ENCODE measurements around the gene OR2G3. TPM values are rescaled to one million over a fixed set of nuclear protein-coding genes. Genes with fewer than 3 reads are reported as not detected.

The OR2G3 gene
- total RNA-seq, 6 donors from 2014 or later: not detected

GRCh38 chr1:247614625-247615024, 9.2 kb downstream of the OR2G3 start:
- TF ChIP-seq EP300 (IDR thresholded peaks at IDR 0.05) (no peak), CTCF (IDR thresholded peaks at IDR 0.05) (no peak), POLR2AphosphoS5 (IDR thresholded peaks at IDR 0.05) (no peak), POLR2A (IDR thresholded peaks at IDR 0.05) (no peak)
- H3K4me3 ChIP-seq: no peak overlapping the region
- ATAC-seq (ENCODE audit: low FRiP score in 2 of 2) (peak in 1 of 2 donors; percentile 46), DNase-seq (no peak)
- H3K4me1 ChIP-seq: no peaks in the 10 kb centered on the region
- H3K36me3 ChIP-seq: no peaks in the 10 kb centered on the region
- H3K27ac ChIP-seq: no peak overlapping the region
- H3K9me3 ChIP-seq: no peaks in the 10 kb centered on the region
- 88 to 92% methylated on average over 3 to 5 of the region's 5 CpGs for WGBS, 2 donors
- H3K27me3 ChIP-seq: no peaks in the 10 kb centered on the region

GRCh38 chr1:247627951-247628350, 22.6 kb downstream of the OR2G3 start:
- no peak overlapping the region for H3K27ac ChIP-seq
- H3K9me3 ChIP-seq: no peaks in the 10 kb centered on the region
- no peaks in the 10 kb centered on the region for H3K27me3 ChIP-seq
- WGBS, 2 donors: 43 to 54% methylated on average over 3 of the region's 3 CpGs
- H3K36me3 ChIP-seq: no peaks in the 10 kb centered on the region
- no peak overlapping the region for H3K4me3 ChIP-seq
- no peak for ATAC-seq (ENCODE audit: low FRiP score in 2 of 2)
- TF ChIP-seq CTCF (IDR thresholded peaks at IDR 0.05): no peak
- TF ChIP-seq POLR2AphosphoS5 (IDR thresholded peaks at IDR 0.05): no peak
- TF ChIP-seq POLR2A (IDR thresholded peaks at IDR 0.05): no peak
- no peak for TF ChIP-seq EP300 (IDR thresholded peaks at IDR 0.05)
- no peak for DNase-seq
- H3K4me1 ChIP-seq: no peaks in the 10 kb centered on the region

GRCh38 chr1:247638011-247638410, 32.6 kb downstream of the OR2G3 start:
- DNase-seq (no peak), ATAC-seq (ENCODE audit: low FRiP score in 2 of 2) (no peak)
- WGBS, 2 donors: 40 to 48% methylated on average over 4 of the region's 4 CpGs
- no peak overlapping the region for H3K4me3 ChIP-seq
- TF ChIP-seq POLR2A (IDR thresholded peaks at IDR 0.05): no peak
- TF ChIP-seq EP300 (IDR thresholded peaks at IDR 0.05): no peak
- TF ChIP-seq CTCF (IDR thresholded peaks at IDR 0.05): no peak
- no peak for TF ChIP-seq POLR2AphosphoS5 (IDR thresholded peaks at IDR 0.05)
- no peaks in the 10 kb centered on the region for H3K27me3 ChIP-seq
- H3K36me3 ChIP-seq: no peaks in the 10 kb centered on the region
- peaks cover 0 to 8% (median 0%) of the 10 kb centered on the region in 4 donors for H3K4me1 ChIP-seq
- no peak overlapping the region for H3K27ac ChIP-seq
- H3K9me3 ChIP-seq: peaks cover 0 to 3% (median 0%) of the 10 kb centered on the region in 4 donors

- Histone ChIP-seq H3K36me3 (no peaks in the 10 kb centered on the region), H3K9me3 (peaks cover 0 to 3% (median 0%) of the 10 kb centered on the region in 4 donors), H3K27ac (no peak overlapping the region), H3K4me3 (no peak overlapping the region), H3K27me3 (no peaks in the 10 kb centered on the region), H3K4me1 (peaks cover 0 to 8% (median 0%) of the 10 kb centered on the region in 4 donors)
- TF ChIP-seq POLR2A (IDR thresholded peaks at IDR 0.05): no peak
- TF ChIP-seq CTCF (IDR thresholded peaks at IDR 0.05): no peak
- no peak for TF ChIP-seq POLR2AphosphoS5 (IDR thresholded peaks at IDR 0.05)
- no peak for DNase-seq
- 81 to 85% methylated on average over 6 of the region's 6 CpGs for WGBS, 2 donors
- ATAC-seq (ENCODE audit: low FRiP score in 2 of 2): no peak
These were observed 33.4 kb downstream of the OR2G3 start for GRCh38 chr1:247638781-247639180.

GRCh38 chr1:247639381-247639981, 34.1 kb downstream of the OR2G3 start:
- ATAC-seq (ENCODE audit: low FRiP score in 2 of 2): peak; percentile 78 to 95
- peak overlapping the region in 1 of 4 donors; percentile 64 for H3K27ac ChIP-seq
- H3K27me3 ChIP-seq: no peaks in the 10 kb centered on the region
- WGBS, 2 donors: 36 to 46% methylated on average over 7 to 46 of the region's 55 CpGs
- peaks cover 0 to 8% (median 0%) of the 10 kb centered on the region in 4 donors for H3K4me1 ChIP-seq
- TF ChIP-seq CTCF (IDR thresholded peaks at IDR 0.05) (no peak), POLR2AphosphoS5 (IDR thresholded peaks at IDR 0.05) (peak in 1 of 2 donors; percentile 12)
- H3K36me3 ChIP-seq: no peaks in the 10 kb centered on the region
- H3K9me3 ChIP-seq: peaks cover 0 to 3% (median 0%) of the 10 kb centered on the region in 4 donors
- DNase-seq: peak; percentile 63 to 93
- peak overlapping the region; percentile 24 to 45 (median 36) for H3K4me3 ChIP-seq

All from upper lobe of left lung (tissue), 6 donors.